Fibroblast of the conjunctiva (primary cell): ENCODE results near the gene SLC6A3.
"Not testable (repeated sequence)": the region's sequence is repeated elsewhere in the genome, so short reads cannot be mapped to it uniquely, and the experiment has no call there.

Experiments used
- DNase-seq: peaks from one replicate; pipeline ENCODE4 v3.0.0-alpha.2; 2010; ENCODE audit warnings: low read depth

Gene SLC6A3

DNA sequence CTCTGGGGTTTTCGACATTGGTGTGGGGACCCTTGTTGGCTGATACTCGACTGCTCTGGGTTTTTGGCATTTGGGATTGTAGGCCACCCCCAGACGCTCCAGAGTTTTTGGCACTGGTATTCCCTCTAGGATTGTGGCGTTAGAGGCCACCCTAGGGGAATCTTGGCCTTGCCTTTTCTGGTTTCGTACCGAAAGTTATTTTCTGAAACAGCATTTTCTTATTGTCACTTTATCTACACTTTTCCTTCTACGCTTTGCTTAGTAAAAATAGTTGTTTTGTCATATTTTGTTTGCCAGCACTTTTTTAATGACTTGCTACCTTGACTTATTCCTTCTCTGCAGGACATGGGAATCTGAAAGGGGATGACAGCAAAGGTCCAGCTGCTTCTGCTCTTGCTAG, 75.2 kb downstream of the SLC6A3 start:
- no peak for DNase-seq

- no peak for DNase-seq
Measured at GRCh38 chr5:1368756-1369155, 76.5 kb downstream of the SLC6A3 start.

DNA sequence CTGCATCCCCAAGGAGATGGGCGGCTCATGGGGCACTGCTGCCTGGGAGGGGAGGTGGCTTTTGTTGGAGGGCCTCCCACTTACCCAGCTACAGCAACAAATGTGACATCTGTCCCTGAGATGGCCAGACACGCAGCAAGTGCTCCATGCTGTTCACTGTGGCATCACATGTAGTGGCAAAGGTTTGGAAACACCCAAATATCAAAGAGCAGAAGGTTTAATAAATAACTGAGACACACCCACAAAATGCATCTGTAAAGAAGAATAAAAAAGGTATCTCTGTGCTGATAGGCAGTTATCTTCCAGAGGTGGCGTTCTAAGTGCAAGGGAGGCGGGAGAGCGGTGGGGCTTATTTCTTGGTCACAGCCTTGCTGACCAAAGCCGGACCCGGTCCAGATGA, 77.0 kb downstream of the SLC6A3 start:
- no peak for DNase-seq

DNA sequence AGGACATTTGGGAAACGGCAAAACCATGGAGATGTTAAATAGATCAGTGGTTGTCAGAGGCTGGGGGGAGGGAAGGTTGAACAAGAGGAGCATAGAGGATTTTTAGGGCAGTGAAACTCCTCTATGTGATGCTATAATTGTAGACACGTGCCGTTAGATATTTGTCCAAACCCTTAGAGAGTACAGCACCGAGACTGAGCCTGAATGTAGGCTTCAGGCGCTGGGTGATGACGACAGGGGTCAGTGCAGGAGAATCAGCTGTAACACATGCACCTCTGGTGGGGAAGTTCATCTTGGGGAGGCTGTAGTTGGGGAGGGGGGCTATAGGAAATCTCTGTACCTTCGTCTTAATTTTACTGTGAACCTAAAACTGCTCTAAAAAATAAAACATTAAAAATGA, 78.1 kb downstream of the SLC6A3 start:
- no peak for DNase-seq

DNA sequence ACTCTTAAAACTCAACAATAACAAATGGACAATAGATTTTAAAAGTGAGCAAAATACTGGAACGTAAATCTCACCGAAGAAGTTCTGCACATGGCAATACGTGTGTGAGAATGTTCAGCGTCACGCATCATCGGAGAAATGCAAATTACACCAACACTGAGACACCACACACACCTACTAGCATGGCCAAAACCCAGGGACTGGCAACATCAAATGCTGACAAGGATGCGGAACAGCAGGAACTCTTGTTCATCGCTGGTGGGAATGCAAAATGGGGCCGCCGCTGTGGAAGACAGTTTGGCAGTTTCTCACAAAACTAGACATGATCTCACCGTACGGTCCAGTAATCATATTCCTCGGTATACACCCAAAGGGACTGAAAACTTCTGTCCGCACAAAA, 78.7 kb downstream of the SLC6A3 start:
- no peak for DNase-seq

DNA sequence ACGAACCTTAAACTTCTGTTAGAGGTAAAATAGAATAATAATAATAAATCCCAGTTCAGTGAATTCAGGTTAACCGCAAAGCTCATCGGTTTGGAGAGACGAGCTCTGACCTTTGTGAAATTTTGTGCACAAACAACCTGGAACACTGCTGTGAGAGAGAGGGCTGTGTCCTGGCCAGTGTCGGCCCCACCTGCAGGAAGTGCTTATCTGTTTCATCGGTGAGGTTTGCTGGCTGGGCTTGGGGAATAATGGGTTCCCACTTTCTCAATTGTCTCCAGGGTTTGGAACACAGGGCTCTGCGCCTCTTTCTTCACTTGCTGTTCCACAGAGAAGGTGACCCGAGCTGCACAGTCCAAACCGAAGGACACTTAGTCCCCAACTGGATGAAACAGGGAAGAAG, 81.0 kb downstream of the SLC6A3 start:
- DNase-seq, result no peak

GRCh38 chr5:1363581-1363980, 81.7 kb downstream of the SLC6A3 start:
- DNase-seq, result no peak

GRCh38 chr5:1363160-1363559, 82.1 kb downstream of the SLC6A3 start:
- no peak for DNase-seq

- no peak for DNase-seq
Measured at GRCh38 chr5:1362242-1363015, 82.8 kb downstream of the SLC6A3 start.

DNA sequence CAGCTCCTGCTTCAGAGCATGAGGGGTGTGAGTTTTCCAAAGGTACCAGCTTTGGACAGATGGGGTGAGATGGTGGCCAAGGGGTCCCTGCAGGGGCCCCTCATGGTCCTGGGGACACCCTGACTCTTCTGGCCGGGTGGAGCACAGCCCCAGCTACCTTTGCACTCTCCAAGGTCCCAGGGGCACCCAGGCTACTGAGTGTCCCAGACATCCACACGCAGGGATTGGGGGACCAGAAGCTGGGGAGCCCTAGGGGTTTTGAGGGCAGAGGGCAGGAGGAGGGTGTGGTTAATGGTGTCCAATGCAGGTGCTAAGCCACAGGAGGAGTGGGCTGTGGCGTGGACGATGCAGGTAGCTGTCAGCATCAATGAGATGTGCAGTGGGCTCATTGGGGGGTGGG, 84.4 kb downstream of the SLC6A3 start:
- DNase-seq, result no peak

- DNase-seq, result not testable (repeated sequence)
Measured at GRCh38 chr5:1360367-1360766, 84.9 kb downstream of the SLC6A3 start.

- no peak for DNase-seq
Measured at GRCh38 chr5:1359713-1360112, 85.5 kb downstream of the SLC6A3 start.

DNA sequence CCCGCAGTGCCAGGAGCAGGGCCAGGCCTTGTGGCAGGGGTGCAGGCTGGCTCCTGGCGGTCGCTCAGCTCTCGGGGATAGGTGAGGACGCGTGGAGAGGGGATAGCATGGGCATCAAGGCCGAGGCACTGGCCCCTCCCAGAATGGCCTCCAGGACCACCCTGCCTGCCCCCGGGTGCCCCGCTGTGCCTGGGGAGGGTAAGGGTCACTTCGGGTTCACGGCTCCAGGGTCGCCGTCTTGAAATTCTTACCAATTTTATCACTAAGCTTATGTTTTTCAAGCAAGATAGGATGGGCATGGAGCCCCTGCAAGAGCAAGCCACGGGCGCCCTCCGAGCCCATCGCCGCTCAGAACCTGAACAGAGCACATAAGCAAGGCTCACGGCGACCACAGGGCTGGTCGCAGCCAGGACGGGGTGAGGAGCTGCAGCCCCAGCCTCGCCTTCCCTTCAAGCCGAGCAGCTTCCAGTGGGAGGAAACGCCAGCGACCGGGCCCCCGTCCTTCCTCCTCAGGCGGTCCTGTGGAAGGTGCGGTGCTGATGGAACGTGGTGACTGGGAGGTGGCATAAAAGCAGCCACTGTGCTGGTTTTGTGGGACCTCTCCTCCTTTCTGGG, 86.1 kb downstream of the SLC6A3 start:
- no peak for DNase-seq

DNA sequence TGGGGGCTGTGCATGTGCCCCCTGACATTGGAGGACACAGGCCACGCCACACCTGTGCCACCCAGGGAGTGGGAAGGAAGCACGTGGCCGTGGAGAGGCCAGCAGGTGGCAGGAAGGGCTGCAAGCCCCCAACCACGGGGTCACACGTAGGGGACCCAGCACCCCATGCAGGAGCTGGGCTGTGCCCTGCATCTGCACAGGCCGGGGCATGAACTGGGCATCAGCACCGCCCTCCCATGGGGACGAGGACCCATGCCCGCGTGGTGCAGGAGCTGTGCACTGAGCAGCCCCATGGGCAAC, 86.6 kb downstream of the SLC6A3 start:
- DNase-seq, result no peak

DNA sequence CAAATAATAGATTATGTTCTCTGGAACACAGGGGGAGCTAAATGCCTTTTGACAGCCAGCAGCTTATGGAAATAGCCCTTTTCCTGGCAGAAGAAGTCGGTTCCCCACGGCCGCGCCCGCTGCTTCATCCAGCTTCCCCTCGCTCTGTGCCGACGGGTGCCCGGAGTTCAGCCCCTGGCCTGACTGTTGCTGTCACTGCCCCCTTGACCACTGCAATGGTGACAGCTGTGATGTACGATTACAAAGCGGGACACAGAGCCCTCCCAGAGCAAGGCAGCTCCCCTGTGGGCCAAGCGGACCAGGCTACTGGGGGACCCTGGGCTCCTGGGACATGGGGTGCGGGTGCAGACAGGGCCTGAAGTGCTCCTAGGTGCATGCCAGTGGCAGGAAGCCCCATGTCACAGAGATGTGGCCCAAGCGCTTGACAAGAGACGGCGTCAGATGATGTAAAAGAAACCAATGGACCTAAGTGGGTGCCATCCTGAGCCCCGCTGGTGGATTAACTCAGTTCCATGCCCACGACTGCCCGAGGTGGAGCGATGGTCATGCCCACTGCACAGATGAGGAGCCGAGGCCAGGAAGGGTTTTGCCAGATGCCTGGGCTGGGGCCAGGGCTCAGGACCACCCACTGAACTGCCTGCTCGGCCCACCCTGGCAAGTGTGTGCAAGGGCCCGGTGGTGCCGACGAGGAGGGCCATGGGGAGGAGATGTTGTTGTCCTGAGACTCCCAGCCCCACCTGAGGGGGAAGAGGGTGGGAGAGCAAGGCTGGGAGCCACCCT, 87.1 kb downstream of the SLC6A3 start:
- no peak for DNase-seq

DNA sequence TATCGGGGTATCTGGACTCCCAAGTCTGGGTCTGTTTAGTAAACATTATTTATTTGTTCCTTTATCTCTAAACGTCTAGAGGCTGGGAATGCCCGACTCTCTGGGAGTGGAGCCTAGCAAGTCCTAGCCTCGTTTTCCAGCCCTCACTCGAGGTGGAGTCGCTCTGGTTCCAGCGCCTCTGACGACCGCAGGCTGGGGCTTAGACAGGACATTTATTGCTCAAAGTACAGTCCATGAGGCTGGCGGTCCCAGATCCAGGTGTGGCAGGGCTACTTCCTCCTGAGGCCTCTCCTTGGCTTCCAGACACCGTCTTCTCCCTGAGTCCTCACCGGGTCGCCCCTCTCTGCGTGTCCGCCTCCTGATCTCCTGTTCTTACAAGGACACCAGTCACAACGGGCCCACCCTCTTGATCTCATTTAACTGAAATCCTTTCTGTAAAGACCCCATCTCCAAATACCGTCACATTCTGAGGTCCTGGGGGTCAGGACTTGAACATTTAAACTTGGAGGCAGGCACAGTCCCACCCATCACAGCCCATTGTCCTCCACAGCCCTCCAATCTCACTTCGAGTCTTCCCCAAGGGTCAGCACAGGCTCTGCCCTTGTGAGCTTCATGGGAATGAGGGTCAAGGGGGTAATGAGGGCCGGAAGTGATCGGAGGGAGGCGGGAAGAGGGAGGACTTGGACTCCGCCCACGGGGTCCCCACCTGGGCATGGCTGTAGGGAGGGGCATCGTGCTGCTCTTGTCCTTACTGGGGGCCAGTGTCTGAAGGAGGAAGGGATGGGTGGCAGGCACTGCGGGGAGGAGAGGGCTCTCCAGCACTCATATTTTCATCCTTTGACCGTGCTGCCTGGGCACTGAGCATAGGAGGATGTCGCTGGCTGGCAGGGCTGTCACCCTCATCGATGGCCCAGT, 88.1 kb downstream of the SLC6A3 start:
- no peak for DNase-seq

GRCh38 chr5:1354576-1354975, 90.7 kb downstream of the SLC6A3 start:
- no peak for DNase-seq

DNA sequence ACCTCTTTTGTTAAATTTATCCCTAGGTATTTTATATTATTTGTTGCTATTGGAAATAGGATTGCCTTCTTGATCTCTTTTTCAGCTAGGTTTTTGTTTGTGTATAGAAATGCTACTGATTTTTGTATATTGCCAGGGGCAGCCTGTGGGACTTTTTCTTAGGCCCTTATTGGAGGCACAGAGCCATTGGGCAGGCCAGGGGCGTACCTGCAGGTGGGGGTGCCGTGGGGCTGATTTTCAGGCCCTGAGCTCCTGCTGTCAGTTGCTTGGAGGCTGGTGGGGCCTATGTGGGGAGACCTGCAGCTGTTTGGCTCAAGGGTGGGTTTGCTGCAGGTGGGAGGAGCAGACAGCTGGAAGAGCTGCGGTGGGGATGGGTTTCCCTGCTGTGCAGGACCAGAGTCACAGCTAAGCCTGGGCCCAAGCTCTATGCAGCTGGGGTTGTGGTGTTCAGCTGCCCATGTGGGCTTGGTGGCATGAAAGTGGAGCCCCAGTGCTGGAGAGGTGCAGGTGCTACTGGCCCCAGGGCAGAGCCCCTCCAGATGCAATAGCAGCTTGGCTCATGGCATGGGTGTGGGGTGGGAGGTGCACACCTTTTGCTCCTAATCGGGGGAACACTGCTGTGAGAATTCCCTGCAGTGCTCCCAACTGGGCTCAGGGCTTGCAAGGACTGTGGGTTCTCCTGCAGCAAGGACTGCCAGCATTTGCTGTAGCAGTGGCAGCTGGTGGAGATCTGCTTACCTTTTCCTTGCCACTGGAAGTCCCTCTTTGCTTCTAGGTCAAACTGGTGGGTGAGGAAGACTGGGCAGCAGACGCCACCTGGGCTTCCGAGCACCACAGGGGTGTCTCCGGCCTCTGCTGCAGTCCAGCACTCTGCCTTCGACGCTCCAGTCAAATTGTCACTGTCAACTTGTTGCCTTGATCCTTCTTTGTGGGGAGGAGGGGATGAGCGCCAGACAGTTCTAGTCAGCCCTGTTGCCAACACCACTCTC, 92.7 kb downstream of the SLC6A3 start:
- DNase-seq, result no peak

DNA sequence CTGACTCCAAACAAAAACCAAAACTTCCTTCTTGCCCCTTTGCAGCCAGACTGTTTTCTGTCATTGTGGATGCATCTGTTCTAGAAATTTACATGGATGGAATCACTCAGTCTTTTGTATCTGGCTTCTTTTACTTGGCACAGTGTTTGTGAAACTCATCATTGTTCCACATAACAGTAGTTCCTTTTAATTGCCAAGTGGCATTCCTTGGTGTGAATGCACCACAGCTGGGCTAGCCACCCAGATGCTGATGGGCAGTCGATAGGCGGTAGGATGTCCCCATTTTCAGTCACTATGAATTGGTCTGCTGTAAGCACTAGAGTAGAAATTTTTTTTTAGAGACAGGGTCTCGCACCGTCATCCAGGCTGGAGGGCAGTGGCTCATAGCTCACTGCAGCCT, 94.1 kb downstream of the SLC6A3 start:
- DNase-seq, result no peak

DNA sequence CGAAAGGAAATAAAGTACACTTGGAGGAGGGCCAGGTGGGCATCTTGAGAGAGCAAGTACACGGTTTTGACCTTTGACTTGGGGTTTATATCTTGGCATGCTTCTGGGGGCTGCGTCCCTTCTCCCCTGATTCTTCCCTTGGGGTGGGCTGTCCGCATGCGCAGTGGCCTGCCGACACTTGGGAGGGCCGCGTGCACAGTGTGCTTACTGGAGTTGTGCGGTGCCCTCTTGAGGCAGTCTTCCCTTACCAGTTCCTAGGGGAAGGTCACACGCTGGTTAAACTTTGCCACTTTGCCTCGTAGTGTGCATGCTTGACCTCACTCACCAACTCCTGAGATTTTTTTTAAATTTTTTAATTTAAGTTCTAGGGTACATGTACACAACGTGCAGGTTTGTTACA, 96.0 kb downstream of the SLC6A3 start:
- DNase-seq, result no peak

DNA sequence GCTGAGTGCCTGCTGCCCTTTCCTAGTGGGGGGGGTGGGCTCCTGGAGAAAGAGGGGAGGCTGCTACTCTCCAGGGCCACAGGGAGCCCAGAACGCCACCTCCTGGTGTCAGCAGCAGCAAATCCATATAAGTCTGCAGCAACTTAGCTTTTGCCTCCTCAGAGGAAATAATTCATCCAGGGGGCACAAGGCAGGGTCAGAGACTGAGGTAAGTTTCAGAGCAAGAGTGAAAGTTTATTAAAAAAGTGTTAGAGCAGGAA, 96.3 kb downstream of the SLC6A3 start:
- DNase-seq, result no peak
